Transverse colon (tissue), 4 donors: ENCODE data around the gene CNN1. TPM values are rescaled to one million over a fixed set of nuclear protein-coding genes. Genes with fewer than 3 reads are reported as not detected.
A peak's percentile ranks its signal among the peaks of the same experiment; 100 is the strongest.

ENCODE experiments used
- DNase-seq: peaks from one replicate; pipeline ENCODE4 v3.0.0-alpha.2; 2019
- H3K27ac ChIP-seq, 4 donors: fragments of 200-600 bp; sonication (generic); 2 replicates each; pipeline ENCODE4 v1.5.1; 2016 to 2018; ENCODE audit warnings: inconsistent platforms in 4 of 4
- H3K27me3 ChIP-seq: fragments of 200-600 bp; sonication (generic); 2 replicates; pipeline ENCODE4 v1.5.1; 2017; ENCODE audit warnings: inconsistent platforms
- H3K36me3 ChIP-seq, 4 donors: fragments of 200-600 bp; sonication (generic); 2 replicates each; pipeline ENCODE4 v1.5.1; 2017 to 2019; ENCODE audit warnings: inconsistent platforms in 4 of 4
- H3K4me1 ChIP-seq, 4 donors: fragments of 200-600 bp; sonication (generic); 2 replicates each; pipeline ENCODE4 v1.5.1; 2017 to 2020; ENCODE audit warnings: inconsistent platforms in 4 of 4
- H3K4me3 ChIP-seq, 4 donors: fragments of 200-600 bp; sonication (generic); 1 replicate in 1 of 4; 2 replicates in 3 of 4; pipeline versions ENCODE4 v1.5.1 to v1.6.1; 2017 to 2019; ENCODE audit warnings: inconsistent platforms in 4 of 4
- H3K9me3 ChIP-seq, 2 donors: fragments of 200-600 bp; sonication (generic); 2 replicates each; pipeline ENCODE4 v1.5.1; 2017 to 2019; ENCODE audit warnings: inconsistent platforms in 2 of 2
- EP300 ChIP-seq: sonication (generic); formaldehyde crosslinking; IDR thresholded peaks from one replicate; pipeline ENCODE4 v1.6.1; 2017; ENCODE audit warnings: antibody characterized with exemption, low read depth
- POLR2A ChIP-seq: fragments of 450-650 bp; IDR thresholded peaks from one replicate; pipeline ENCODE4 v1.6.1; 2016; ENCODE audit warnings: antibody characterized with exemption, mild to moderate bottlenecking, moderate library complexity
- POLR2AphosphoS5 ChIP-seq, 3 donors: sonication (generic); formaldehyde crosslinking; IDR thresholded peaks; one replicate each; pipeline ENCODE4 v1.6.1; 2016; ENCODE audit warnings: antibody characterized with exemption in 3 of 3
- WGBS, 2 donors: methylation state at CpG; one replicate each; pipeline ENCODE4 v1.1.5; 2018; ENCODE audit warnings: low coverage in 1 of 2; 5-methylcytosine and 5-hydroxymethylcytosine counted together
- in situ Hi-C, 4 donors: fragments of 200-750 bp; cut with MboI; loops; one replicate each; pipeline versions ENCODE4 v1.15.0 to v1.15.1; 2017; ENCODE audit warnings: low sequenced_read_pairs in 3 of 4, low pct_ligation_motif_present in 1 of 4, low pct_unique_long_range_greater_than_20kb in 1 of 4
- intact Hi-C: fragments of 100-400 bp; cut with DNase I; formaldehyde crosslinking; loops from one replicate; pipeline ENCODE4 v1.15.1; 2023; ENCODE audit warnings: low total_unique reads
- total RNA-seq, 4 donors: library from RNA; depleted of rRNA; stranded (reverse); fragments of >200 nt; gene quantifications; one replicate each; pipeline ENCODE4 v1.1.0, GENCODE V29; 2016
- TF ChIP-seq, protein P1 (sequence below), 5 experiments: fragments of 200-600 bp in 3 of 5; fragments of 450-650 bp in 2 of 5; sonication (generic) in 3 of 5; IDR thresholded peaks; 1 replicate in 2 of 5; 2 replicates in 3 of 5; pipeline ENCODE4 v1.5.1; 2016 to 2017; ENCODE audit warnings: antibody characterized with exemption in 5 of 5, inconsistent platforms in 3 of 5, mild to moderate bottlenecking in 2 of 5, moderate library complexity in 1 of 5

CNN1 gene
- total RNA-seq, 4 donors from 2014 or later: 198 to 1,121 (median 486) TPM

DNA sequence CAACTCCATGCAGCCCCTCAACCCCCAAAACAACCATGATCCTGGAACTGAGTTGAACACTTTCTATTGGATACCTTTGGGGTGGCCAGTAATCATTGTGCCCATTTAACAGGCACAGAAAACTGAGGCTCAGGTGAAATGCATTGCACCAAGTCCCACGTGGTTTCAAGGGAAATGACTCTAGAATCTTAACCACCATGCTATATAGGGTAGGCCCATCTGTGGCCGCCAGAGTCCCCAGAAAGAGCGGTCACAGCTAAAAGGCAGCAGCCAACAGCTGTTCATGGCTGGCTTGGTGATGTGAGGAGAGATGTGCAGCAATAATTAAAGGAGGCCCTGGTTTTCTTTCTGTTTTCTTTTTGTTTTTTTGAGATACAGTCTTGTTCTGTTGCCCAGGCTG lies 2.6 kb downstream of the CNN1 start:
- intact Hi-C loops (no loop called here), in situ Hi-C loops (no loop called here)
- TF ChIP-seq, protein P1, sequence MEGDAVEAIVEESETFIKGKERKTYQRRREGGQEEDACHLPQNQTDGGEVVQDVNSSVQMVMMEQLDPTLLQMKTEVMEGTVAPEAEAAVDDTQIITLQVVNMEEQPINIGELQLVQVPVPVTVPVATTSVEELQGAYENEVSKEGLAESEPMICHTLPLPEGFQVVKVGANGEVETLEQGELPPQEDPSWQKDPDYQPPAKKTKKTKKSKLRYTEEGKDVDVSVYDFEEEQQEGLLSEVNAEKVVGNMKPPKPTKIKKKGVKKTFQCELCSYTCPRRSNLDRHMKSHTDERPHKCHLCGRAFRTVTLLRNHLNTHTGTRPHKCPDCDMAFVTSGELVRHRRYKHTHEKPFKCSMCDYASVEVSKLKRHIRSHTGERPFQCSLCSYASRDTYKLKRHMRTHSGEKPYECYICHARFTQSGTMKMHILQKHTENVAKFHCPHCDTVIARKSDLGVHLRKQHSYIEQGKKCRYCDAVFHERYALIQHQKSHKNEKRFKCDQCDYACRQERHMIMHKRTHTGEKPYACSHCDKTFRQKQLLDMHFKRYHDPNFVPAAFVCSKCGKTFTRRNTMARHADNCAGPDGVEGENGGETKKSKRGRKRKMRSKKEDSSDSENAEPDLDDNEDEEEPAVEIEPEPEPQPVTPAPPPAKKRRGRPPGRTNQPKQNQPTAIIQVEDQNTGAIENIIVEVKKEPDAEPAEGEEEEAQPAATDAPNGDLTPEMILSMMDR (IDR thresholded peaks at IDR 0.05): no peak
- TF ChIP-seq POLR2A (no peak), EP300 (no peak), POLR2AphosphoS5 (IDR thresholded peaks at IDR 0.05) (no peak)
- no peaks in the 10 kb centered on the region for H3K9me3 ChIP-seq
- H3K27me3 ChIP-seq: peaks cover 24% of the 10 kb centered on the region
- WGBS, 2 donors: 52% methylated on average over 3 of the region's 3 CpGs; no CpG with 5 or more reads in 1 of the 2 donors
- H3K27ac ChIP-seq: peak overlapping the region; percentile 86 to 97 (median 89)
- H3K4me1 ChIP-seq: peaks cover 0 to 5% (median 2%) of the 10 kb centered on the region in 4 donors
- DNase-seq: no peak
- peak overlapping the region in 2 of 4 donors; percentile 40 to 49 for H3K4me3 ChIP-seq
- H3K36me3 ChIP-seq: no peaks in the 10 kb centered on the region

- DNase-seq: no peak
- Histone ChIP-seq H3K9me3 (no peaks in the 10 kb centered on the region), H3K4me1 (no peaks in the 10 kb centered on the region), H3K27me3 (no peaks in the 10 kb centered on the region), H3K36me3 (peaks cover 0 to 4% (median 0%) of the 10 kb centered on the region in 4 donors), H3K4me3 (no peak overlapping the region), H3K27ac (peak overlapping the region in 3 of 4 donors; percentile 2 to 97 (median 88))
- WGBS, 2 donors: 86 to 97% methylated on average over 5 to 14 of the region's 14 CpGs
- in situ Hi-C loops (no loop called here), intact Hi-C loops (no loop called here)
- no peak for TF ChIP-seq EP300
- TF ChIP-seq, protein P1 (IDR thresholded peaks at IDR 0.05): no peak
- no peak for TF ChIP-seq POLR2AphosphoS5 (IDR thresholded peaks at IDR 0.05)
- TF ChIP-seq POLR2A: no peak
Measured at GRCh38 chr19:11547929-11548700, 9.5 kb downstream of the CNN1 start.

GRCh38 chr19:11549386-11549953 lies 10.8 kb downstream of the CNN1 start:
- 92 to 100% methylated on average over 1 to 24 of the region's 24 CpGs for WGBS, 2 donors
- peaks cover 0 to 6% (median 0%) of the 10 kb centered on the region in 4 donors for H3K36me3 ChIP-seq

GRCh38 chr19:11550265-11550664 lies 11.6 kb downstream of the CNN1 start:
- no peaks in the 10 kb centered on the region for H3K27me3 ChIP-seq
- H3K4me1 ChIP-seq: no peaks in the 10 kb centered on the region
- peaks cover 0 to 6% (median 0%) of the 10 kb centered on the region in 4 donors for H3K36me3 ChIP-seq
- DNase-seq: no peak
- in situ Hi-C loops (no loop called here), intact Hi-C loops (no loop called here)
- TF ChIP-seq POLR2A: no peak
- TF ChIP-seq EP300: no peak
- TF ChIP-seq POLR2AphosphoS5 (IDR thresholded peaks at IDR 0.05): no peak
- TF ChIP-seq, protein P1 (IDR thresholded peaks at IDR 0.05): no peak
- peak overlapping the region in 3 of 4 donors; percentile 61 to 88 (median 85) for H3K27ac ChIP-seq
- WGBS, 2 donors: 80 to 89% methylated on average over 1 to 8 of the region's 8 CpGs
- no peak overlapping the region for H3K4me3 ChIP-seq
- no peaks in the 10 kb centered on the region for H3K9me3 ChIP-seq

More at GRCh38 chr19:11549386-11549953, 10.8 kb downstream of the CNN1 start:
- no peaks in the 10 kb centered on the region for H3K27me3 ChIP-seq
- H3K4me1 ChIP-seq: no peaks in the 10 kb centered on the region
- intact Hi-C loops: no loop called here
- peak overlapping the region in 3 of 4 donors; percentile 61 to 88 (median 85) for H3K27ac ChIP-seq
- no peak overlapping the region for H3K4me3 ChIP-seq
- in situ Hi-C loops: no loop called here
- TF ChIP-seq, protein P1 (IDR thresholded peaks at IDR 0.05): no peak
- TF ChIP-seq POLR2AphosphoS5 (IDR thresholded peaks at IDR 0.05): peak in 1 of 3 donors; percentile 38
- DNase-seq: no peak
- H3K9me3 ChIP-seq: no peaks in the 10 kb centered on the region
